Trophoblast cell (in vitro differentiated cells and primary cell): ENCODE data around the gene MARCHF9.
"Not testable (repeated sequence)": the region's sequence is repeated elsewhere in the genome, so short reads cannot be mapped to it uniquely, and the experiment has no call there.

Experiments used
- DNase-seq, 2 donors: peaks; one replicate each; pipeline ENCODE4 v3.0.0-alpha.2; 2016
- H2AFZ ChIP-seq: 2 replicates; pipeline ENCODE4 v1.6.1; 2013; ENCODE audit warnings: low read length, moderate library complexity, mild to moderate bottlenecking; ENCODE audit not compliant: insufficient read depth, poor library complexity
- H2AK5ac ChIP-seq: 2 replicates; pipeline ENCODE4 v1.6.1; 2013; ENCODE audit warnings: mild to moderate bottlenecking, low read length
- H2BK120ac ChIP-seq: 2 replicates; pipeline ENCODE4 v1.6.1; 2013; ENCODE audit warnings: low read length, mild to moderate bottlenecking, moderate library complexity; ENCODE audit not compliant: insufficient read depth, poor library complexity
- H2BK12ac ChIP-seq: 2 replicates; pipeline ENCODE4 v1.6.1; 2013; ENCODE audit warnings: mild to moderate bottlenecking, low read length, moderate library complexity
- H2BK5ac ChIP-seq: 2 replicates; pipeline ENCODE4 v1.6.1; 2013; ENCODE audit warnings: low read length, low read depth, moderate library complexity, mild to moderate bottlenecking; ENCODE audit not compliant: poor library complexity
- H3K14ac ChIP-seq: 2 replicates; pipeline ENCODE4 v1.6.1; 2013; ENCODE audit warnings: mild to moderate bottlenecking, low read length
- H3K18ac ChIP-seq: 2 replicates; pipeline ENCODE4 v1.6.1; 2013; ENCODE audit warnings: mild to moderate bottlenecking, low read length
- H3K23ac ChIP-seq: 2 replicates; pipeline ENCODE4 v1.6.1; 2013; ENCODE audit warnings: low read length
- H3K27ac ChIP-seq: 2 replicates; pipeline ENCODE4 v1.5.1; 2013; ENCODE audit warnings: low read depth, mild to moderate bottlenecking, inconsistent platforms, low read length, moderate library complexity
- H3K27me3 ChIP-seq: 2 replicates; pipeline ENCODE4 v1.6.1; 2013; ENCODE audit warnings: inconsistent platforms, mild to moderate bottlenecking, low read length, moderate library complexity; ENCODE audit not compliant: insufficient read depth
- H3K36me3 ChIP-seq, 2 experiments: 1 replicate in 1 of 2; 2 replicates in 1 of 2; pipeline ENCODE4 v1.6.1; 2013; ENCODE audit warnings: low read length in 2 of 2, mild to moderate bottlenecking in 2 of 2, moderate library complexity in 1 of 2; ENCODE audit not compliant: insufficient read depth in 2 of 2, control insufficient read depth in 1 of 2
- H3K4ac ChIP-seq: 2 replicates; pipeline ENCODE4 v1.6.1; 2013; ENCODE audit warnings: low read depth, mild to moderate bottlenecking, low read length, moderate library complexity
- H3K4me1 ChIP-seq, 2 experiments: 1 replicate in 1 of 2; 2 replicates in 1 of 2; pipeline ENCODE4 v1.6.1; 2013; ENCODE audit warnings: low read length in 2 of 2, mild to moderate bottlenecking in 2 of 2, moderate library complexity in 1 of 2; ENCODE audit not compliant: insufficient read depth in 2 of 2, control insufficient read depth in 1 of 2
- H3K4me2 ChIP-seq: 2 replicates; pipeline ENCODE4 v1.6.1; 2013; ENCODE audit warnings: inconsistent platforms, mild to moderate bottlenecking, low read length, moderate library complexity
- H3K4me3 ChIP-seq: 2 replicates; pipeline ENCODE4 v1.5.1; 2013; ENCODE audit warnings: mild to moderate bottlenecking, low read depth, low read length, inconsistent platforms
- H3K79me1 ChIP-seq: one replicate; pipeline ENCODE4 v1.6.1; 2013; ENCODE audit warnings: low read length
- H3K79me2 ChIP-seq: 2 replicates; pipeline ENCODE4 v1.6.1; 2013; ENCODE audit warnings: low read length, mild to moderate bottlenecking; ENCODE audit not compliant: control insufficient read depth, insufficient read depth, poor library complexity
- H3K9ac ChIP-seq: 2 replicates; pipeline ENCODE4 v1.6.1; 2013; ENCODE audit warnings: mild to moderate bottlenecking, low read length
- H3K9me3 ChIP-seq: 2 replicates; pipeline ENCODE4 v1.6.1; 2013; ENCODE audit warnings: low read depth, mild to moderate bottlenecking, control low read depth, inconsistent platforms, low read length; ENCODE audit not compliant: insufficient read depth
- H4K12ac ChIP-seq: 2 replicates; pipeline ENCODE4 v1.6.1; 2013; ENCODE audit warnings: low read depth, mild to moderate bottlenecking, low read length, moderate library complexity
- H4K8ac ChIP-seq: 2 replicates; pipeline ENCODE4 v1.6.1; 2013; ENCODE audit warnings: low read depth, mild to moderate bottlenecking, low read length, moderate library complexity
- H4K91ac ChIP-seq: one replicate; pipeline ENCODE4 v1.6.1; 2013; ENCODE audit warnings: low read depth, mild to moderate bottlenecking, low read length, moderate library complexity
- WGBS: extraction: QIAGEN DNeasy Blood & Tissue Kit; methylation state at CpG from one replicate; pipeline ENCODE4 v1.1.7; 2013; ENCODE audit warnings: missing lambda C conversion rate; ENCODE audit not compliant: insufficient read length, insufficient coverage; ENCODE audit errors: extremely low coverage; 5-methylcytosine and 5-hydroxymethylcytosine counted together

Gene MARCHF9

DNA sequence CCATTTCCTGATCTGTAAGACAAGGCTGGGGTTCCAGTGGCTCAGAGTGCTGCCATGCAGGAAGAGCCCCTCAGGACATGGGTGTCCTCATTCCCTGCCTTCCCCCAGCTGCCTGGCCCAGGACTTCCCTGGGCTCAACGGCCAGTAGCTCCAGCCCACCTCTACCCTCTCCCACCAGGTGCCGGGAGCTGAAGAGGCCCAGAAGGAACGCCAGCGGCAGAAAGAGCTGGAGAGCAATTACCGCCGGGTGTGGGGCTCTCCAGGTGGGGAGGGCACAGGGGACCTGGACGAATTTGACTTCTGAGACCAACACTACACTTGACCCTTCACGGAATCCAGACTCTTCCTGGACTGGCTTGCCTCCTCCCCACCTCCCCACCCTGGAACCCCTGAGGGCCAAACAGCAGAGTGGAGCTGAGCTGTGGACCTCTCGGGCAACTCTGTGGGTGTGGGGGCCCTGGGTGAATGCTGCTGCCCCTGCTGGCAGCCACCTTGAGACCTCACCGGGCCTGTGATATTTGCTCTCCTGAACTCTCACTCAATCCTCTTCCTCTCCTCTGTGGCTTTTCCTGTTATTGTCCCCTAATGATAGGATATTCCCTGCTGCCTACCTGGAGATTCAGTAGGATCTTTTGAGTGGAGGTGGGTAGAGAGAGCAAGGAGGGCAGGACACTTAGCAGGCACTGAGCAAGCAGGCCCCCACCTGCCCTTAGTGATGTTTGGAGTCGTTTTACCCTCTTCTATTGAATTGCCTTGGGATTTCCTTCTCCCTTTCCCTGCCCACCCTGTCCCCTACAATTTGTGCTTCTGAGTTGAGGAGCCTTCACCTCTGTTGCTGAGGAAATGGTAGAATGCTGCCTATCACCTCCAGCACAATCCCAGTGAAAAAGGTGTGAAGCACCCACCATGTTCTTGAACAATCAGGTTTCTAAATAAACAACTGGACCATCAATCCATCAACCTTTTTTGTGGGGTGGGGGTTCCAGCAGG lies 34.0 kb upstream of the MARCHF9 start:
- H3K36me3 ChIP-seq, result peaks cover 39 to 51% of the 10 kb centered on the region in 2 experiments
- H3K4ac ChIP-seq, result no peak overlapping the region
- H3K14ac ChIP-seq, result no peak overlapping the region
- peaks cover 1% of the 10 kb centered on the region in 2 experiments for H3K4me1 ChIP-seq
- H3K27me3 ChIP-seq, result peaks cover 2% of the 10 kb centered on the region
- no peak overlapping the region for H3K4me2 ChIP-seq
- H2AK5ac ChIP-seq, result no peak overlapping the region
- DNase-seq, result no peak
- no peaks in the 10 kb centered on the region for H3K79me2 ChIP-seq
- H3K23ac ChIP-seq, result no peak overlapping the region
- H2AFZ ChIP-seq, result no peak overlapping the region
- H3K9ac ChIP-seq, result no peak overlapping the region
- no peak overlapping the region for H3K4me3 ChIP-seq
- no peak overlapping the region for H4K91ac ChIP-seq
- no peaks in the 10 kb centered on the region for H3K79me1 ChIP-seq
- no peak overlapping the region for H2BK120ac ChIP-seq
- no CpG with 5 or more reads among the region's 11 CpGs for WGBS
- H2BK12ac ChIP-seq, result no peak overlapping the region
- H2BK5ac ChIP-seq, result no peak overlapping the region
- H3K18ac ChIP-seq, result no peak overlapping the region
- H3K27ac ChIP-seq, result no peak overlapping the region
- no peak overlapping the region for H4K8ac ChIP-seq
- no peak overlapping the region for H4K12ac ChIP-seq
- peaks cover 4% of the 10 kb centered on the region for H3K9me3 ChIP-seq

DNA sequence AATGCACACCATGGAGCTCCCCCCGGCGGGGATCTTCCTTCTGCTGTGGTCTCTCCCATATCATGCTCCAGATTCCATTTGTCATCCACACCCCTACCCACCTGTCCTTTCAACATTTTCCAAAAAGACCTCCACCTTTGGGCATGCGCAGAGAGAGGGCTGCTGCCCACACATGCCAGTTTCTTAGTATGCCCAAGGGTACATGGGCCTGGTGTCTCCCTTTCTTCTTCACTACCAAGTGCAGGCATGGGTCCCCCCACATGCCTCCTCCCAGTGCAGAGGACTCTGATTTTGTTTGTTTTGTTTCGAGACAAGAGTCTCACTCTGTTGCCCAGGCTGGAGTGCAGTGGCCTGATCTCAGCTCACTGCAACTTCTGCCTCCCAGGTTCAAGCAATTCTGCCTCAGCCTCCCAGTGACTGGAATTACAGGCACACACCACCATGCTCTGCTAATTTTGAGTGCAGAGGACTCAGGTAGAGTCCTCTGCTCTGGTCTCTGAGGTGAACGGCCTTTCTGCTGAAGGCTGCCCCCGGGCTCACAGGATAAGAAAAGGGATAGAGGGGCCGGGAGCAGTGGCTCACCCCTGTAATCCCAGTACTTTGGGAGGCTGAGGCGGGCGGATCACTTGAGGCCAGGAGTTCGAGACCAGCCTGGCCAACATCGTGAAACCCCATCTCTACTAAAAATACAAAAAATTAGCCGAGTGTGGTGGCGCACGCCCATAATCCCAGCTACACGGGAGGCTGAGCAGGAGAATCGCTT lies 32.9 kb upstream of the MARCHF9 start:
- not testable (repeated sequence) for H3K4ac ChIP-seq, H2BK5ac ChIP-seq, H3K9me3 ChIP-seq, H3K14ac ChIP-seq, H3K79me1 ChIP-seq, H4K12ac ChIP-seq, H2BK120ac ChIP-seq, H4K8ac ChIP-seq, H3K79me2 ChIP-seq, H2AK5ac ChIP-seq, H2BK12ac ChIP-seq, H3K18ac ChIP-seq, H3K23ac ChIP-seq, DNase-seq, H2AFZ ChIP-seq, H3K9ac ChIP-seq, H3K4me3 ChIP-seq, H3K27ac ChIP-seq, H4K91ac ChIP-seq, H3K4me2 ChIP-seq
- peaks cover 7 to 12% of the 10 kb centered on the region in 2 experiments for H3K4me1 ChIP-seq
- no CpG with 5 or more reads among the region's 16 CpGs for WGBS
- H3K27me3 ChIP-seq, result peaks cover 12% of the 10 kb centered on the region
- H3K36me3 ChIP-seq, result peaks cover 32 to 43% of the 10 kb centered on the region in 2 experiments

DNA sequence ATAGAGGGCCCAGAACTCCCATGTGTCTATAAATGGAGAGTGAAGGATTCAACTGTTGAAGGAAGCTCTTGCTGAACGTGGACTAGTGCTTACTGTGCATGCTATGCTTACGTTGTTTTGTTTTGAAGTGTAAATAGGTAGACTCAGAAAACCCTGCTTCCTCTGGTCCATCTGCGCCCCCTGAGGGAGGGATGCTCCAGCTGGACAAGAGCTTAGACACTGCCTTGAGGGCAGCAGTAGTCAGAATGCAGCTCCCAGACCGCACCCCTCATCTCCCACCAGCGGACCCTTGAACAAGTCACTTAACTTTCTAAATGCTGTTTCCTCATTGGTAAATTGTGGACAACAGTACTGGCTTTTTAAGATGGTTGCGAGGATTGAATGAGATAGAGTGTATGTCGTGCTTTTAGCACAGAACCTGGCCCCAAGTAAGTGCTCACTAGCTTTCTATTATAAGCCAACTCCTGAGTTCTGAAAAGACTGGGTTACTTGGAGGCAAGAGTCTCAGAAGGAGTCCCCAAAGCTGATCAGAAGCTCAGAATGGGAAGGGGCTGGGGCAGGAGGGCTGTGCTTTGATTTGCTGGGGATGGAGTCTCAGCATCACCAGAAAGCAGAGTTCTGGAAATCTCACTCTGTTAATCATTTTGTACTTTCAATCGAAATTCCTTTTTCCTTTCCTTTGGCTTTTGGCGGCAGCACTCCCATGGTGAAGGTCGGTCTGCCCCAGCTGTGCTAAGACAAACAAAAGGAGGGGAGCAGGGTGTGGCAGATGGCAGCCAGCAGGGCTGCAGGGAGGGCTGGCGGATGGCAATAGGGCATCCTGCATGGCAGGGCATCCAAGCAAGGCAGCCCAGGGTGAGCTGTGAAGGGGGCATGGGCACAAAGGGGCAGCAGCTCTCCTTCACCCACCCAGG lies 31.9 kb upstream of the MARCHF9 start:
- no peak overlapping the region for H3K4ac ChIP-seq
- no peaks in the 10 kb centered on the region for H3K79me1 ChIP-seq
- no peak overlapping the region for H3K18ac ChIP-seq
- no peak overlapping the region for H2BK5ac ChIP-seq
- H3K4me2 ChIP-seq, result no peak overlapping the region
- H3K79me2 ChIP-seq, result no peaks in the 10 kb centered on the region
- H3K4me1 ChIP-seq, result peaks cover 7 to 12% of the 10 kb centered on the region in 2 experiments
- no peak overlapping the region for H2BK12ac ChIP-seq
- H2AK5ac ChIP-seq, result no peak overlapping the region
- H2AFZ ChIP-seq, result no peak overlapping the region
- no peak overlapping the region for H2BK120ac ChIP-seq
- no peak overlapping the region for H4K91ac ChIP-seq
- peaks cover 22% of the 10 kb centered on the region for H3K27me3 ChIP-seq
- no CpG with 5 or more reads among the region's 11 CpGs for WGBS
- no peak for DNase-seq
- H3K23ac ChIP-seq, result no peak overlapping the region
- peaks cover 29 to 37% of the 10 kb centered on the region in 2 experiments for H3K36me3 ChIP-seq
- H3K27ac ChIP-seq, result no peak overlapping the region
- no peak overlapping the region for H3K4me3 ChIP-seq
- peaks cover 16% of the 10 kb centered on the region for H3K9me3 ChIP-seq
- H4K12ac ChIP-seq, result no peak overlapping the region
- no peak overlapping the region for H3K14ac ChIP-seq
- H4K8ac ChIP-seq, result no peak overlapping the region
- no peak overlapping the region for H3K9ac ChIP-seq

DNA sequence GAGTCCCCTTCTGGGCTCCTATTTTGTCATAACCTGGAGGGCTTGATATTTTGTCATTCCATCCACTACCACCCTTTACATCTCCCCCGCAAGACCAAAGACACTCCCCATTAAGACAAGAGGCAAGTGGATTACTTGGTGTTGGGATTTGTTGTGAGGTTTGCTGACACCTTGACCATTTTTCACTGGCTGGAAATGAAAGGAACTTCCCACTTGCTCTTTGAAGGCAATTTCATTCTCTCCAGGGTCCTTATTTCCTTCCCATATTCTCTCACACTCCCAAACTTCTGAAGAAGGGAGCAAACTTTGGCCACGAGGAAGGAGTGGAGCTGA lies 31.3 kb upstream of the MARCHF9 start:
- Histone ChIP-seq H4K8ac (no peak overlapping the region), H2BK120ac (no peak overlapping the region), H3K27me3 (peaks cover 22% of the 10 kb centered on the region), H3K27ac (no peak overlapping the region), H3K9ac (no peak overlapping the region), H2AK5ac (no peak overlapping the region), H3K23ac (no peak overlapping the region), H2BK12ac (no peak overlapping the region), H3K4me1 (peaks cover 7 to 12% of the 10 kb centered on the region in 2 experiments), H3K4ac (no peak overlapping the region), H3K79me2 (no peaks in the 10 kb centered on the region), H2AFZ (no peak overlapping the region), H3K14ac (no peak overlapping the region), H4K12ac (no peak overlapping the region), H3K79me1 (no peaks in the 10 kb centered on the region), H3K4me2 (no peak overlapping the region), H3K18ac (no peak overlapping the region), H3K4me3 (no peak overlapping the region), H2BK5ac (no peak overlapping the region), H3K36me3 (peaks cover 23 to 31% of the 10 kb centered on the region in 2 experiments), H4K91ac (no peak overlapping the region), H3K9me3 (peaks cover 17% of the 10 kb centered on the region)
- WGBS, result no CpG with 5 or more reads among the region's 2 CpGs
- DNase-seq, result no peak
